ENCODE measurements around the gene INPP5A. TPM values are rescaled to one million over a fixed set of nuclear protein-coding genes. Genes with fewer than 3 reads are reported as not detected.

Gene INPP5A
- total and polyA plus RNA-seq, 2 of the 13 experiments (the other 11 are each of a cell fraction or from before 2014, with no cell fraction given) = 17.5 to 37.9 TPM

DNA sequence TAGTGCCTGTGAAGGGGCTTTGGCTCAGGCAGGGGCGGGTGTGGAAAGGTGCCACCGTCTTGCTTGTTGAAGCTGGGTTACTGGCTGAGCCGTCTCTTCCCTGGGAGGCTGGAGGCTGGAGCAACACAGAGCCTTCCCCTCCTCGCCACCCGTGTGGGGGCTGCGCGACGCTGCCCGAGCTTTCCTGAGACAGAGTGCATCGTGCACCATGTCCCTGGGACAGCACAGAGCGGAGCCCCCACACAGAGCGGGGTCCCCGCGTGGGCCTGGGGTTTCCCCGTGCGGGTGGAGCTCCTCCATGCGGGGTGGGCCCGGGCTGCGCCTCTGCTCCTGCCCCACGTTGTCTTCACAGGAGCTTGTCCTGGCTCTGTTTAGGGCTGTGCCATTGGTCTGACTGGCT, 69.9 kb downstream of the INPP5A start (continued):
- no peak for TF ChIP-seq USF2 (IDR thresholded peaks at IDR 0.05; ENCODE audit: low read depth, low read length)
- TF ChIP-seq USF2 (CRISPR knock-in tag; IDR thresholded peaks at IDR 0.05; ENCODE audit: borderline replicate concordance) = no peak
- no peak for TF ChIP-seq ZNF350 (CRISPR knock-in tag; IDR thresholded peaks at IDR 0.05; ENCODE audit: borderline replicate concordance, low read depth)

DNA sequence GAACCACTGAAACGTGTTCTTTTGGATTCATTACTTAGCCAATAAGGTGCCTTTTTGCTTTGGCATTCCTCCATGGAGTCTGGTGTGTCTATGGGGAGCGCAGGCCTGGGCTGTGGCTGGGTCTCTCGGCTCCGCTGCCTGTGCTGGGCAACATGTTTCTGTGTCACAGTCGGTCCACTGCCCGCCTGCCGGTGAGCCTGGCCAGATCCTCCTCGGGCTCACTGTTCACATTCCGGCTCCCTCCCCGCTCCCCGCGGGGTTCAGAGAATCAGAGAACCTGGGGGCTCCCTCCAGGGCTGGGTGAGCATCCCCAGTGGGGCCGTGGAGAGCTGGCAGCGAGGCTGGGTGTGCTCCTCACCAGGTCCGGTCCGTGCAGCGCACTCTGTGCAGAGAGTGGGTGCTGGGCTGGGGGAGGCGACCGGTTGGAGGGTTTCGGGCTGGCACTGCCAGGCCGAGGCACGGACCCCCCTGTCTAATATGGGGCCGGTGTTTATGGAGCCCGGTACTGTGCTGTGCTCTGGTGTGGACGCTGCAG, 70.4 kb downstream of the INPP5A start:
- BruUV-seq (replicated peaks) = no TSS peak
- CTCF ChIA-PET (ENCODE audit: low intra/inter-chr PET ratio, low total read pairs) = no interaction called here
- WGBS (ENCODE audit: low lambda C conversion rate) = 96% methylated on average over 7 of the region's 25 CpGs

More for the DNA sequence above, 70.4 kb downstream of the INPP5A start:
- H3K79me2 ChIP-seq (ENCODE audit: insufficient read depth, low read length) = peaks cover 5% of the 10 kb centered on the region
- no peaks in the 10 kb centered on the region; the same call in 1 of the 2 replicates for H4K20me1 ChIP-seq (ENCODE audit: insufficient read depth, low read length)
- H3K9ac ChIP-seq (ENCODE audit: insufficient read depth, low read depth, low read length) = no peak overlapping the region
- POLR2A ChIA-PET = no interaction called here
- no peaks in the 10 kb centered on the region for H3K36me3 ChIP-seq (replicated peaks in 1 of 2; ENCODE audit: control insufficient read depth in 1 of 2, insufficient read depth in 2 of 2, low read length in 2 of 2)
- H3K27ac ChIP-seq (ENCODE audit: extremely low read length, insufficient read depth, low read length) = no peak overlapping the region
- no peaks in the 10 kb centered on the region for H3K27me3 ChIP-seq (ENCODE audit: control insufficient read depth in 1 of 2, insufficient read depth in 2 of 2, low read length in 2 of 2)
- H3K4me1 ChIP-seq (ENCODE audit: insufficient read depth, low read length) = 0 out of 2 replicates have a peak, but pooled peaks cover 6% of the 10 kb centered on the region
- intact Hi-C loops (cut with micrococcal nuclease; ENCODE audit: unreplicated experiment) = no loop called here
- no peak overlapping the region for H3K4me3 ChIP-seq (replicated peaks in 1 of 3; ENCODE audit: insufficient read depth in 1 of 3, low read depth in 2 of 3, low read length in 3 of 3)
- no peak for DNase-seq (ENCODE audit: low spot score)
- no peak for FAIRE-seq
- peaks cover 9% of the 10 kb centered on the region; the same call in 1 of the 2 replicates for H3K9me3 ChIP-seq (ENCODE audit: low read length)
- no peak for TF ChIP-seq ZFX (CRISPR knock-in tag; IDR thresholded peaks at IDR 0.05; ENCODE audit: low read depth)
- TF ChIP-seq CAMTA2 (CRISPR knock-in tag; IDR thresholded peaks at IDR 0.05; ENCODE audit: borderline replicate concordance) = no peak
- no peak overlapping the region for H2AFZ ChIP-seq (ENCODE audit: low read length)
- in situ Hi-C loops (cut with HindIII; ENCODE audit: extremely low pct_ligation_motif_present, low pct_unique_long_range_greater_than_20kb) = no loop called here
- H3K4me2 ChIP-seq (ENCODE audit: low read depth, low read length) = no peak overlapping the region
- ATAC-seq = no peak

Measured in HepG2 (cell line).